ENCODE measurements around the gene OTUD7B. TPM values are rescaled to one million over a fixed set of nuclear protein-coding genes. Genes with fewer than 3 reads are reported as not detected.

The OTUD7B gene
- total RNA-seq, 1 experiment from 2014 or later = 11.5 TPM

DNA sequence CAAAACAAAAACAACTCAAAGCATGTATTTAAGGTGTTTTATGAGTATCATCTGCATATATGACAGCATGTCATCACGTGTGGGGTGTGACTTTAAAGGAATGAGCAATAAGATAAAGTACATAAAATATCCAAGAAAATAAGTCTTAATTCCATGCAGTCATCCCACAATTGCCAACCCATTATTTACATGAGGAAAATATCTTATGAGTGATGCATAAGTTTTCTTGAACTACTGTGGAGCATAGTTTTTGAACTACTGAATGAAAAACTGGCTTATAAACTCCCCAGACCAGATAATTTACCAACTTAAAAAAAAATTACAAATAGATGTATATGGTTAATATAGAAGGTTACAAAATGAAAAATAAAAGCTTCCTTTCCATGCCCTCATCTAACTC is 44.1 kb downstream of the OTUD7B start:
- H3F3A ChIP-seq (ENCODE audit: low read length, unreplicated experiment) = no peaks in the 10 kb centered on the region
- intact Hi-C loops (cut with micrococcal nuclease) = no loop called here
- H3K79me2 ChIP-seq (ENCODE audit: low read length) = no peaks in the 10 kb centered on the region
- BruUV-seq (replicated peaks) = no TSS peak
- no peak overlapping the region for H3K27ac ChIP-seq (ENCODE audit: low read length)
- H3K9me3 ChIP-seq (ENCODE audit: low read length) = no peaks in the 10 kb centered on the region
- TF ChIP-seq, protein P1, sequence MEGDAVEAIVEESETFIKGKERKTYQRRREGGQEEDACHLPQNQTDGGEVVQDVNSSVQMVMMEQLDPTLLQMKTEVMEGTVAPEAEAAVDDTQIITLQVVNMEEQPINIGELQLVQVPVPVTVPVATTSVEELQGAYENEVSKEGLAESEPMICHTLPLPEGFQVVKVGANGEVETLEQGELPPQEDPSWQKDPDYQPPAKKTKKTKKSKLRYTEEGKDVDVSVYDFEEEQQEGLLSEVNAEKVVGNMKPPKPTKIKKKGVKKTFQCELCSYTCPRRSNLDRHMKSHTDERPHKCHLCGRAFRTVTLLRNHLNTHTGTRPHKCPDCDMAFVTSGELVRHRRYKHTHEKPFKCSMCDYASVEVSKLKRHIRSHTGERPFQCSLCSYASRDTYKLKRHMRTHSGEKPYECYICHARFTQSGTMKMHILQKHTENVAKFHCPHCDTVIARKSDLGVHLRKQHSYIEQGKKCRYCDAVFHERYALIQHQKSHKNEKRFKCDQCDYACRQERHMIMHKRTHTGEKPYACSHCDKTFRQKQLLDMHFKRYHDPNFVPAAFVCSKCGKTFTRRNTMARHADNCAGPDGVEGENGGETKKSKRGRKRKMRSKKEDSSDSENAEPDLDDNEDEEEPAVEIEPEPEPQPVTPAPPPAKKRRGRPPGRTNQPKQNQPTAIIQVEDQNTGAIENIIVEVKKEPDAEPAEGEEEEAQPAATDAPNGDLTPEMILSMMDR (conservative IDR thresholded peaks at IDR 0.05; ENCODE audit: low read depth, low read length) = no peak
- no peak for TF ChIP-seq EZH2phosphoT487 (IDR thresholded peaks at IDR 0.05; ENCODE audit: borderline replicate concordance, low read length)
- TF ChIP-seq EZH2 (IDR thresholded peaks at IDR 0.05; ENCODE audit: low read length, unreplicated experiment) = no peak
- H3K9ac ChIP-seq (ENCODE audit: low read length) = no peak overlapping the region
- peaks cover 54% of the 10 kb centered on the region for H3K36me3 ChIP-seq (ENCODE audit: low read depth, low read length)
- no peaks in the 10 kb centered on the region for H3K9me2 ChIP-seq (replicated peaks; ENCODE audit: low read length)
- H4K20me1 ChIP-seq (ENCODE audit: low read length) = no peaks in the 10 kb centered on the region
- ChIA-PET POLR2A (ENCODE audit: unreplicated experiment) (no interaction called here), CTCF (no interaction called here)
- DNase-seq (no peak), ATAC-seq (no peak)
- no peak overlapping the region for H3K4me3 ChIP-seq (ENCODE audit: low read length)
- no peaks in the 10 kb centered on the region for H3K27me3 ChIP-seq (ENCODE audit: low read length)
- no peaks in the 10 kb centered on the region for H3K4me1 ChIP-seq (ENCODE audit: insufficient read depth, low read length)
- no peak overlapping the region for H2AFZ ChIP-seq (ENCODE audit: low read length)
- H3K4me2 ChIP-seq (ENCODE audit: low read length) = no peak overlapping the region

DNA sequence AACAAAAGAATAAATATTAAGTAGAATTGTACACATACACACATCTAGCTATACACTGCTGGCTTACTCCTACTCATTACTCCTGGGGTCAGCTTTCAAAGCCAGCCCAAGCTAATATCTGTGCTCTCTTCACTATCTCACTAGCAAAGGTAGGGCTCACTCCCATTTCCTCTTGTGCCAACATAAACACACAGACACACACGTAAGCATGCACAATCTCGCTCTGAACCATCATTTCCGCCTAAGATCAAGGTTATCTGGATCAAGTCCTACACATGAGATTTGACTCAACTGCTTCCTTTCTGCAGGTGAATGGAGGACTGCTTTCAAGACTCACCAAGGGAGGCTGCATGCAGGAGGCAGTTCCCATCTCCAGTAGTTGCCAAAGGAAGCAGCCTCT is 45.1 kb downstream of the OTUD7B start:
- H3K79me2 ChIP-seq (ENCODE audit: low read length) = no peaks in the 10 kb centered on the region

DNA sequence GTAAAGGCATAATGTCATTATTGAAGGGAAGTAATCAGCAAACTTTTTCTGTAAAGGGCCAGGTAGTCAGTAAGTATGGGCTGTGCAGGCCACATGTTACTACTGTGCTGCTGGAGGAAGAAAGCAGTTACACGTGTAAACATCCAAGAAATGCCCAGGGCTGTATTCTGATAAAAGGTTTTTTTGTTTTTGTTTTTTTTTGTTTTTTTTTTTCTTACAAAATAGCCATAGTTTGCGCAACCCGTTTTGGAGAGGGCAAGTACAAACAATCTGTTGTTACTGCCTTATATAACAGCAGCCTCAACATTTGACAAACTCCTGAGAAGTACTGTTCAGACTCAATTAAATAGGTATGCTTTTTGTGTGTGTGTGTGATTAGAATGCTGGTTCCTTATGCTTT is 47.2 kb downstream of the OTUD7B start:
- no peak for DNase-seq

More for the DNA sequence above, 45.1 kb downstream of the OTUD7B start:
- intact Hi-C loops (cut with micrococcal nuclease) = no loop called here
- Histone ChIP-seq H2AFZ (ENCODE audit: low read length) (no peak overlapping the region), H3K27me3 (ENCODE audit: low read length) (no peaks in the 10 kb centered on the region), H3K4me3 (ENCODE audit: low read length) (no peak overlapping the region), H3K4me2 (ENCODE audit: low read length) (no peak overlapping the region), H3K4me1 (ENCODE audit: insufficient read depth, low read length) (no peaks in the 10 kb centered on the region), H3F3A (ENCODE audit: low read length, unreplicated experiment) (no peaks in the 10 kb centered on the region), H4K20me1 (ENCODE audit: low read length) (no peaks in the 10 kb centered on the region), H3K9me3 (ENCODE audit: low read length) (no peaks in the 10 kb centered on the region), H3K9ac (ENCODE audit: low read length) (no peak overlapping the region), H3K27ac (ENCODE audit: low read length) (no peak overlapping the region), H3K36me3 (ENCODE audit: low read depth, low read length) (peaks cover 47% of the 10 kb centered on the region), H3K9me2 (replicated peaks; ENCODE audit: low read length) (no peaks in the 10 kb centered on the region)
- no TSS peak for BruUV-seq (replicated peaks)
- ATAC-seq (no peak), DNase-seq (no peak)
- ChIA-PET POLR2A (ENCODE audit: unreplicated experiment) (no interaction called here), CTCF (no interaction called here)
- TF ChIP-seq EZH2phosphoT487 (IDR thresholded peaks at IDR 0.05; ENCODE audit: borderline replicate concordance, low read length) = no peak
- no peak for TF ChIP-seq EZH2 (IDR thresholded peaks at IDR 0.05; ENCODE audit: low read length, unreplicated experiment)
- TF ChIP-seq, protein P1 (conservative IDR thresholded peaks at IDR 0.05; ENCODE audit: low read depth, low read length) = no peak

More for the DNA sequence above, 47.2 kb downstream of the OTUD7B start:
- BruUV-seq (replicated peaks) = no TSS peak
- no peaks in the 10 kb centered on the region for H3F3A ChIP-seq (ENCODE audit: low read length, unreplicated experiment)
- no peak overlapping the region for H3K27ac ChIP-seq (ENCODE audit: low read length)
- ChIA-PET POLR2A (ENCODE audit: unreplicated experiment) (no interaction called here), CTCF (no interaction called here)
- H3K9me3 ChIP-seq (ENCODE audit: low read length) = no peaks in the 10 kb centered on the region
- no peaks in the 10 kb centered on the region for H3K9me2 ChIP-seq (replicated peaks; ENCODE audit: low read length)
- H4K20me1 ChIP-seq (ENCODE audit: low read length) = no peaks in the 10 kb centered on the region
- TF ChIP-seq EZH2 (IDR thresholded peaks at IDR 0.05; ENCODE audit: low read length, unreplicated experiment) (no peak), EZH2phosphoT487 (IDR thresholded peaks at IDR 0.05; ENCODE audit: borderline replicate concordance, low read length) (no peak)
- TF ChIP-seq, protein P1 (conservative IDR thresholded peaks at IDR 0.05; ENCODE audit: low read depth, low read length) = no peak
- no peaks in the 10 kb centered on the region for H3K79me2 ChIP-seq (ENCODE audit: low read length)
- intact Hi-C loops (cut with micrococcal nuclease) = loop anchor here (2.0 kb wide), 2 partner anchors 33 to 45 kb away; no protein-coding TSS in a partner anchor
- H2AFZ ChIP-seq (ENCODE audit: low read length) = no peak overlapping the region
- ATAC-seq = no peak
- no peaks in the 10 kb centered on the region for H3K4me1 ChIP-seq (ENCODE audit: insufficient read depth, low read length)
- H3K4me2 ChIP-seq (ENCODE audit: low read length) = no peak overlapping the region
- no peak overlapping the region for H3K4me3 ChIP-seq (ENCODE audit: low read length)
- H3K9ac ChIP-seq (ENCODE audit: low read length) = no peak overlapping the region
- peaks cover 54% of the 10 kb centered on the region for H3K36me3 ChIP-seq (ENCODE audit: low read depth, low read length)
- no peaks in the 10 kb centered on the region for H3K27me3 ChIP-seq (ENCODE audit: low read length)

All from PC-3 (cell line).